ENCODE measurements around the gene NPR1. TPM values are rescaled to one million over a fixed set of nuclear protein-coding genes. Genes with fewer than 3 reads are reported as not detected.
"Not testable (repeated sequence)": the region's sequence is repeated elsewhere in the genome, so short reads cannot be mapped to it uniquely, and the experiment has no call there.

Gene NPR1
- polyA plus RNA-seq, 2 of the 4 experiments (the other 2 are of a cell fraction) = 0.39 to 1.9 TPM

- H3K4me2 ChIP-seq = peak overlapping the region; percentile 80
- DNase-seq (ENCODE audit: low read depth in 1 of 2, low spot score in 1 of 2) = peak in 1 of 2 experiments; percentile 80
- ATAC-seq = peak; percentile 27 to 76; a peak in 4 of 6 replicates
- ChIA-PET POLR2A (interaction anchor here (0.9 to 2.2 kb wide), 9 partner anchors 23 to 318 kb away, joined by 3 to 10 read pairs (median 7); partner anchors contain the start of genes CHTOP, CREB3L4, INTS3 and RAB13), CTCF (interaction anchor here (0.6 to 3.0 kb wide), 28 partner anchors 9 to 680 kb away, joined by 3 to 15 read pairs (median 3); partner anchors contain the start of genes RAB13 and S100A13)
- TF ChIP-seq SMC3 (IDR thresholded peaks at IDR 0.05) (peak; percentile 28; the same call in 2 of the 3 replicates), RAD21 (conservative IDR thresholded peaks at IDR 0.05 in 1 of 2, IDR thresholded peaks at IDR 0.05 in 1 of 2) (0 out of 5 replicates have a peak, but pooled peaks of 1 of the 2 experiments have one; percentile 23), HDAC2 (IDR thresholded peaks at IDR 0.05) (0 out of 2 replicates have a peak, but pooled peaks have one; percentile 66), MAX (IDR thresholded peaks at IDR 0.05) (0 out of 2 replicates have a peak, but pooled peaks have one; percentile 8), PHF8 (IDR thresholded peaks at IDR 0.05; ENCODE audit: borderline replicate concordance, low read depth) (peak; percentile 33; the same call in 1 of the 2 replicates)
- not testable (repeated sequence) for FAIRE-seq, H3K9me3 ChIP-seq, H3K4me1 ChIP-seq
- WGBS (ENCODE audit: missing lambda C conversion rate) = 2% methylated on average over 28 of the region's 28 CpGs
- peak overlapping the region; percentile 58 for H3K4me3 ChIP-seq
- H3K27ac ChIP-seq = peak overlapping the region; percentile 71 to 85
Observed at GRCh38 chr1:153671628-153672353, 6.7 kb upstream of the NPR1 start.

- 91% methylated on average over 2 of the region's 2 CpGs for WGBS (ENCODE audit: missing lambda C conversion rate)
- H3K27ac ChIP-seq = no peak overlapping the region
- ATAC-seq (no peak), DNase-seq (ENCODE audit: low read depth in 1 of 2, low spot score in 1 of 2) (no peak), FAIRE-seq (no peak)
- no peaks in the 10 kb centered on the region for H3K9me3 ChIP-seq
- ChIA-PET CTCF (interaction anchor here (1.1 to 9.1 kb wide), 6 partner anchors 8 to 123 kb away, joined by 3 to 130 read pairs (median 10); partner anchors contain the start of gene SLC27A3), POLR2A (no interaction called here)
- H3K4me3 ChIP-seq = no peak overlapping the region
- H3K4me1 ChIP-seq = peaks cover 16% of the 10 kb centered on the region
- H3K4me2 ChIP-seq = no peak overlapping the region
- TF ChIP-seq FOXS1 (CRISPR knock-in tag; IDR thresholded peaks at IDR 0.05) = no peak
- TF ChIP-seq RAD21 (conservative IDR thresholded peaks at IDR 0.05 in 1 of 2, IDR thresholded peaks at IDR 0.05 in 1 of 2) = no peak
- no peak for TF ChIP-seq HMGXB4 (CRISPR knock-in tag; IDR thresholded peaks at IDR 0.05; ENCODE audit: borderline replicate concordance)
- TF ChIP-seq NR3C1 (IDR thresholded peaks at IDR 0.05) = no peak
- no peak for TF ChIP-seq HES2 (IDR thresholded peaks at IDR 0.05)
- TF ChIP-seq EHF (CRISPR knock-in tag; IDR thresholded peaks at IDR 0.05) = no peak
Observed at GRCh38 chr1:153673511-153673910, 5.0 kb upstream of the NPR1 start.

GRCh38 chr1:153677718-153678518 is 570 bp upstream of the NPR1 start:
- peak; percentile 76 for FAIRE-seq
- Histone ChIP-seq H3K27ac (peak overlapping the region in 1 of 2 experiments; percentile 81; a peak in 5 of 6 replicates), H3K4me1 (peaks cover 11% of the 10 kb centered on the region; the same call in 2 of the 3 replicates), H3K9me3 (no peaks in the 10 kb centered on the region), H3K4me3 (peak overlapping the region; percentile 48), H3K4me2 (peak overlapping the region; percentile 96)
- ChIA-PET CTCF (interaction anchor here (0.6 to 9.1 kb wide), 53 partner anchors 9 to 353 kb away, joined by 3 to 130 read pairs (median 5); partner anchors contain the start of genes CREB3L4, DENND4B, INTS3 and JTB), POLR2A (interaction anchor here (0.6 to 0.9 kb wide), 2 partner anchors 50 to 312 kb away, joined by 3 to 5 read pairs; partner anchors contain the start of gene INTS3)
- 10% methylated on average over 29 of the region's 29 CpGs for WGBS (ENCODE audit: missing lambda C conversion rate)
- ATAC-seq = peak; percentile 65 to 79; a peak in 5 of 6 replicates
- DNase-seq (ENCODE audit: low read depth in 1 of 2, low spot score in 1 of 2) = peak; percentile 68 to 69
- no peak for TF ChIP-seq ELK1 (IDR thresholded peaks at IDR 0.05; ENCODE audit: low read depth, low read length)
- TF ChIP-seq REST (IDR thresholded peaks at IDR 0.05) = no peak
- no peak for TF ChIP-seq MYC (IDR thresholded peaks at IDR 0.05; ENCODE audit: borderline replicate concordance, low read length)
- TF ChIP-seq PBX3 (IDR thresholded peaks at IDR 0.05) = no peak
- peak; percentile 88 for TF ChIP-seq SMC3 (IDR thresholded peaks at IDR 0.05)
- TF ChIP-seq ATOH8 (CRISPR knock-in tag; IDR thresholded peaks at IDR 0.05; ENCODE audit: low read depth) = no peak
- no peak for TF ChIP-seq MAX (IDR thresholded peaks at IDR 0.05)
